ENCODE measurements around the gene SLC38A10.
A peak's percentile ranks its signal among the peaks of the same experiment; 100 is the strongest.

Gene SLC38A10

GRCh38 chr17:81254955-81255717 is 40.0 kb downstream of the SLC38A10 start:
- Histone ChIP-seq H3F3A (ENCODE audit: control insufficient read depth, insufficient read depth) (peaks cover 7% of the 10 kb centered on the region), H3K27ac (ENCODE audit: low read depth, low read length) (no peak overlapping the region), H3K9me2 (replicated peaks; ENCODE audit: control insufficient read depth, low read length) (no peaks in the 10 kb centered on the region), H3K4me2 (ENCODE audit: low read length) (no peak overlapping the region), H3K79me2 (ENCODE audit: control insufficient read depth, low read length) (peaks cover 3% of the 10 kb centered on the region; the same call in 1 of the 2 replicates), H3K36me3 (ENCODE audit: control insufficient read depth, low read length) (peaks cover 34% of the 10 kb centered on the region), H3K9me3 (ENCODE audit: control insufficient read depth, insufficient read depth, low read length) (no peaks in the 10 kb centered on the region), H3K4me3 (ENCODE audit: low read length) (no peak overlapping the region), H3K27me3 (ENCODE audit: control insufficient read depth, low read length) (no peaks in the 10 kb centered on the region), H3K4me1 (ENCODE audit: control insufficient read depth, low read length) (peaks cover 41% of the 10 kb centered on the region), H4K20me1 (ENCODE audit: control insufficient read depth, insufficient read depth, low read depth, low read length) (0 out of 2 replicates have a peak, but pooled peaks cover 4% of the 10 kb centered on the region)
- no peak for TF ChIP-seq EZH2phosphoT487 (IDR thresholded peaks at IDR 0.05; ENCODE audit: borderline replicate concordance, low read length)
- TF ChIP-seq CTCF (IDR thresholded peaks at IDR 0.05; ENCODE audit: low read depth, low read length, poor library complexity, severe bottlenecking), result no peak

- peak; percentile 89 for TF ChIP-seq CTCF (IDR thresholded peaks at IDR 0.05; ENCODE audit: low read depth, low read length, poor library complexity, severe bottlenecking)
- no peak for TF ChIP-seq EZH2phosphoT487 (IDR thresholded peaks at IDR 0.05; ENCODE audit: borderline replicate concordance, low read length)
- H3K4me2 ChIP-seq (ENCODE audit: low read length), result peak overlapping the region; percentile 81
- peaks cover 6% of the 10 kb centered on the region for H3K9me3 ChIP-seq (ENCODE audit: control insufficient read depth, insufficient read depth, low read length)
- no peaks in the 10 kb centered on the region for H3K27me3 ChIP-seq (ENCODE audit: control insufficient read depth, low read length)
- H3K4me3 ChIP-seq (ENCODE audit: low read length), result no peak overlapping the region; the same call in 1 of the 2 replicates
- peaks cover 3% of the 10 kb centered on the region; the same call in 1 of the 2 replicates for H3K79me2 ChIP-seq (ENCODE audit: control insufficient read depth, low read length)
- peaks cover 7% of the 10 kb centered on the region for H3F3A ChIP-seq (ENCODE audit: control insufficient read depth, insufficient read depth)
- peaks cover 31% of the 10 kb centered on the region for H3K36me3 ChIP-seq (ENCODE audit: control insufficient read depth, low read length)
- peak overlapping the region; percentile 83; the same call in 1 of the 2 replicates for H3K27ac ChIP-seq (ENCODE audit: low read depth, low read length)
- H3K4me1 ChIP-seq (ENCODE audit: control insufficient read depth, low read length), result peaks cover 39% of the 10 kb centered on the region
- H4K20me1 ChIP-seq (ENCODE audit: control insufficient read depth, insufficient read depth, low read depth, low read length), result 0 out of 2 replicates have a peak, but pooled peaks cover 4% of the 10 kb centered on the region
- no peaks in the 10 kb centered on the region for H3K9me2 ChIP-seq (replicated peaks; ENCODE audit: control insufficient read depth, low read length)
Observed at GRCh38 chr17:81253358-81254131, 41.6 kb downstream of the SLC38A10 start.

- peaks cover 7% of the 10 kb centered on the region for H3F3A ChIP-seq (ENCODE audit: control insufficient read depth, insufficient read depth)
- peak overlapping the region; percentile 81 for H3K4me2 ChIP-seq (ENCODE audit: low read length)
- 0 out of 2 replicates have a peak, but pooled peaks cover 4% of the 10 kb centered on the region for H4K20me1 ChIP-seq (ENCODE audit: control insufficient read depth, insufficient read depth, low read depth, low read length)
- H3K4me1 ChIP-seq (ENCODE audit: control insufficient read depth, low read length), result peaks cover 39% of the 10 kb centered on the region
- peaks cover 31% of the 10 kb centered on the region for H3K36me3 ChIP-seq (ENCODE audit: control insufficient read depth, low read length)
- peaks cover 3% of the 10 kb centered on the region; the same call in 1 of the 2 replicates for H3K79me2 ChIP-seq (ENCODE audit: control insufficient read depth, low read length)
- H3K27me3 ChIP-seq (ENCODE audit: control insufficient read depth, low read length), result no peaks in the 10 kb centered on the region
- peak overlapping the region; percentile 83 for H3K27ac ChIP-seq (ENCODE audit: low read depth, low read length)
- peaks cover 6% of the 10 kb centered on the region for H3K9me3 ChIP-seq (ENCODE audit: control insufficient read depth, insufficient read depth, low read length)
- H3K4me3 ChIP-seq (ENCODE audit: low read length), result peak overlapping the region; percentile 49
- TF ChIP-seq CTCF (IDR thresholded peaks at IDR 0.05; ENCODE audit: low read depth, low read length, poor library complexity, severe bottlenecking), result no peak
- no peak for TF ChIP-seq EZH2phosphoT487 (IDR thresholded peaks at IDR 0.05; ENCODE audit: borderline replicate concordance, low read length)
- no peaks in the 10 kb centered on the region for H3K9me2 ChIP-seq (replicated peaks; ENCODE audit: control insufficient read depth, low read length)
Observed at GRCh38 chr17:81252987-81253329, 42.1 kb downstream of the SLC38A10 start.
